HL-60 (cell line): ENCODE results near the gene LRMDA.

Source experiments
- DNase-seq, 2 experiments: peaks; one replicate each; pipeline ENCODE4 v3.0.0-alpha.2; 2010 to 2020; ENCODE audit warnings: low read depth in 1 of 2, low spot score in 1 of 2
- H3K27ac ChIP-seq: fragments of 250-450 bp; sonication (Bioruptor Pico); replicated peaks from 2 replicates; pipeline ENCODE4 v1.5.1; 2020; ENCODE audit warnings: mild to moderate bottlenecking, moderate library complexity
- H3K27me3 ChIP-seq: fragments of 250-450 bp; sonication (Bioruptor Pico); 2 replicates; pipeline ENCODE4 v1.5.1; 2021; ENCODE audit warnings: mild to moderate bottlenecking, moderate library complexity; ENCODE audit not compliant: insufficient read depth, poor library complexity, severe bottlenecking
- H3K4me3 ChIP-seq: replicated peaks from 2 replicates; pipeline ENCODE4 v1.5.1; 2011; ENCODE audit warnings: mild to moderate bottlenecking, control low read depth, low read length; ENCODE audit not compliant: insufficient read depth
- CTCF ChIP-seq: IDR thresholded peaks from one replicate; pipeline ENCODE4 v1.5.1; 2011; ENCODE audit warnings: low read length, control low read depth, inconsistent platforms; ENCODE audit not compliant: insufficient read depth
- GABPA ChIP-seq: IDR thresholded peaks from 2 replicates; pipeline ENCODE4 v1.6.1; 2012; ENCODE audit warnings: low read depth
- POLR2AphosphoS5 ChIP-seq: IDR thresholded peaks from 2 replicates; pipeline ENCODE4 v1.6.1; 2012; ENCODE audit warnings: low read depth
- REST ChIP-seq: IDR thresholded peaks from 2 replicates; pipeline ENCODE4 v1.6.1; 2012; ENCODE audit warnings: low read depth; ENCODE audit not compliant: insufficient replicate concordance
- SPI1 ChIP-seq: IDR thresholded peaks from 2 replicates; pipeline ENCODE4 v1.6.1; 2012; ENCODE audit warnings: low read depth, mild to moderate bottlenecking, borderline replicate concordance

LRMDA gene

GRCh38 chr10:75400771-75401568 is 30.5 kb upstream of the LRMDA start:
- DNase-seq, result peak in 1 of 2 experiments; percentile 61
- Histone ChIP-seq H3K27ac (peak overlapping the region; percentile 88), H3K4me3 (peak overlapping the region; percentile 69), H3K27me3 (peaks cover 2% of the 10 kb centered on the region)
- TF ChIP-seq CTCF (no peak), GABPA (no peak), POLR2AphosphoS5 (no peak), REST (no peak), SPI1 (peak; percentile 75)

GRCh38 chr10:75401569-75402485 is 29.6 kb upstream of the LRMDA start, which contains the start of gene ZNF503:
Gene ZNF503, minus strand, starts transcription at chr10:75401764. Its CDS starts 345 bp downstream, at chr10:75401419.
- H3K27ac ChIP-seq, result peak within 1 kb of the TSS; percentile 88
- DNase-seq, result peak; percentile 78 to 97
- TF ChIP-seq CTCF (no peak), GABPA (peak; percentile 25; the same call in 1 of the 2 replicates), REST (peak; percentile 11), SPI1 (no peak), POLR2AphosphoS5 (0 out of 2 replicates have a peak, but pooled peaks have one; percentile 25)
- no peaks in the 10 kb centered on the region for H3K27me3 ChIP-seq
- peak within 1 kb of the TSS; percentile 69 for H3K4me3 ChIP-seq

- peak in 1 of 2 experiments; percentile 39 for DNase-seq
- peak overlapping the region; percentile 69 for H3K4me3 ChIP-seq
- H3K27ac ChIP-seq, result peak overlapping the region; percentile 63
- no peaks in the 10 kb centered on the region for H3K27me3 ChIP-seq
- TF ChIP-seq POLR2AphosphoS5 (peak; percentile 18; the same call in 1 of the 2 replicates), GABPA (no peak), CTCF (no peak), REST (no peak), SPI1 (no peak)
Measured at GRCh38 chr10:75402486-75403143, 28.8 kb upstream of the LRMDA start.
